Trophoblast cell (in vitro differentiated cells and primary cell): ENCODE data around the gene ARHGEF40.

Source experiments
- DNase-seq, 2 donors: peaks; one replicate each; pipeline ENCODE4 v3.0.0-alpha.2; 2016
- H2AFZ ChIP-seq: 2 replicates; pipeline ENCODE4 v1.6.1; 2013; ENCODE audit warnings: low read length, moderate library complexity, mild to moderate bottlenecking; ENCODE audit not compliant: insufficient read depth, poor library complexity
- H2AK5ac ChIP-seq: 2 replicates; pipeline ENCODE4 v1.6.1; 2013; ENCODE audit warnings: mild to moderate bottlenecking, low read length
- H2BK120ac ChIP-seq: 2 replicates; pipeline ENCODE4 v1.6.1; 2013; ENCODE audit warnings: low read length, mild to moderate bottlenecking, moderate library complexity; ENCODE audit not compliant: insufficient read depth, poor library complexity
- H2BK12ac ChIP-seq: 2 replicates; pipeline ENCODE4 v1.6.1; 2013; ENCODE audit warnings: mild to moderate bottlenecking, low read length, moderate library complexity
- H2BK5ac ChIP-seq: 2 replicates; pipeline ENCODE4 v1.6.1; 2013; ENCODE audit warnings: low read length, low read depth, moderate library complexity, mild to moderate bottlenecking; ENCODE audit not compliant: poor library complexity
- H3K14ac ChIP-seq: 2 replicates; pipeline ENCODE4 v1.6.1; 2013; ENCODE audit warnings: mild to moderate bottlenecking, low read length
- H3K18ac ChIP-seq: 2 replicates; pipeline ENCODE4 v1.6.1; 2013; ENCODE audit warnings: mild to moderate bottlenecking, low read length
- H3K23ac ChIP-seq: 2 replicates; pipeline ENCODE4 v1.6.1; 2013; ENCODE audit warnings: low read length
- H3K27ac ChIP-seq: 2 replicates; pipeline ENCODE4 v1.5.1; 2013; ENCODE audit warnings: low read depth, mild to moderate bottlenecking, inconsistent platforms, low read length, moderate library complexity
- H3K27me3 ChIP-seq: 2 replicates; pipeline ENCODE4 v1.6.1; 2013; ENCODE audit warnings: inconsistent platforms, mild to moderate bottlenecking, low read length, moderate library complexity; ENCODE audit not compliant: insufficient read depth
- H3K36me3 ChIP-seq, 2 experiments: 1 replicate in 1 of 2; 2 replicates in 1 of 2; pipeline ENCODE4 v1.6.1; 2013; ENCODE audit warnings: low read length in 2 of 2, mild to moderate bottlenecking in 2 of 2, moderate library complexity in 1 of 2; ENCODE audit not compliant: insufficient read depth in 2 of 2, control insufficient read depth in 1 of 2
- H3K4ac ChIP-seq: 2 replicates; pipeline ENCODE4 v1.6.1; 2013; ENCODE audit warnings: low read depth, mild to moderate bottlenecking, low read length, moderate library complexity
- H3K4me1 ChIP-seq, 2 experiments: 1 replicate in 1 of 2; 2 replicates in 1 of 2; pipeline ENCODE4 v1.6.1; 2013; ENCODE audit warnings: low read length in 2 of 2, mild to moderate bottlenecking in 2 of 2, moderate library complexity in 1 of 2; ENCODE audit not compliant: insufficient read depth in 2 of 2, control insufficient read depth in 1 of 2
- H3K4me2 ChIP-seq: 2 replicates; pipeline ENCODE4 v1.6.1; 2013; ENCODE audit warnings: inconsistent platforms, mild to moderate bottlenecking, low read length, moderate library complexity
- H3K4me3 ChIP-seq: 2 replicates; pipeline ENCODE4 v1.5.1; 2013; ENCODE audit warnings: mild to moderate bottlenecking, low read depth, low read length, inconsistent platforms
- H3K79me1 ChIP-seq: one replicate; pipeline ENCODE4 v1.6.1; 2013; ENCODE audit warnings: low read length
- H3K79me2 ChIP-seq: 2 replicates; pipeline ENCODE4 v1.6.1; 2013; ENCODE audit warnings: low read length, mild to moderate bottlenecking; ENCODE audit not compliant: control insufficient read depth, insufficient read depth, poor library complexity
- H3K9ac ChIP-seq: 2 replicates; pipeline ENCODE4 v1.6.1; 2013; ENCODE audit warnings: mild to moderate bottlenecking, low read length
- H3K9me3 ChIP-seq: 2 replicates; pipeline ENCODE4 v1.6.1; 2013; ENCODE audit warnings: low read depth, mild to moderate bottlenecking, control low read depth, inconsistent platforms, low read length; ENCODE audit not compliant: insufficient read depth
- H4K12ac ChIP-seq: 2 replicates; pipeline ENCODE4 v1.6.1; 2013; ENCODE audit warnings: low read depth, mild to moderate bottlenecking, low read length, moderate library complexity
- H4K8ac ChIP-seq: 2 replicates; pipeline ENCODE4 v1.6.1; 2013; ENCODE audit warnings: low read depth, mild to moderate bottlenecking, low read length, moderate library complexity
- H4K91ac ChIP-seq: one replicate; pipeline ENCODE4 v1.6.1; 2013; ENCODE audit warnings: low read depth, mild to moderate bottlenecking, low read length, moderate library complexity
- WGBS: extraction: QIAGEN DNeasy Blood & Tissue Kit; methylation state at CpG from one replicate; pipeline ENCODE4 v1.1.7; 2013; ENCODE audit warnings: missing lambda C conversion rate; ENCODE audit not compliant: insufficient read length, insufficient coverage; ENCODE audit errors: extremely low coverage; 5-methylcytosine and 5-hydroxymethylcytosine counted together

Gene ARHGEF40

DNA sequence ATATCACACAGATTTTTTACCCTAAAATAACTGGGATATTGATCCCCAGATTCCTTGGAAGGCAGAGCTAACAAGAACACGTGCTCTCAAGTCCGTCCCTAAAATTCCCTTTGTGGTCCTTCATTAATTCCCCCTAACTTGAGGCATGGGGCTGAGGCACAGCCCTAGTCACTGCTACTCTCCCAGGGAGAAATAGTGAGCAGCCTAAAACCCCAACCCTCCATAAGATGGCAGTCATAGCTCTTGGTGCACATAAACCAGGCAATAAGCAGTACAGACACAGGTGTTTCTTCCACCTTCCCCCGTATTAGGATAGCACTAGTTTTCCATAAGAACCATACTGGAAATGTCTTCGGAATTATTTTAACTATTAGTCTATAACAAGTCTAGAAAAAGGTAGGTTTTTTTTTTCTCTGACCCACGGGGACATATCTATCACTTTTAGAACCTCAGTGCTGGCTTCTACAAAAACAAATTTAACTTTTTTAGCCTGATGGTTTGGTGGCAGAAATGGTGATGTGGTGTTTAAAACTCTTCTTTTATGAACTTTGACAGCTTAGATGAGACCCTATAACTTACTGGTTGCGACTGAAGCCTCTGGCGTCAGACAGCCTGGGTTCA, 3.1 kb upstream of the ARHGEF40 start:
- Histone ChIP-seq H3K79me2 (peaks cover 10% of the 10 kb centered on the region), H2BK120ac (no peak overlapping the region), H4K91ac (no peak overlapping the region), H3K9ac (no peak overlapping the region), H3K4me2 (no peak overlapping the region), H3K4me1 (peaks cover 12 to 16% of the 10 kb centered on the region in 2 experiments), H2AK5ac (no peak overlapping the region), H4K12ac (no peak overlapping the region), H2AFZ (no peak overlapping the region), H3K18ac (no peak overlapping the region), H3K23ac (no peak overlapping the region), H3K27me3 (no peaks in the 10 kb centered on the region), H3K79me1 (peaks cover 24% of the 10 kb centered on the region), H2BK5ac (no peak overlapping the region), H3K36me3 (no peaks in the 10 kb centered on the region), H3K14ac (no peak overlapping the region), H3K4ac (no peak overlapping the region), H4K8ac (no peak overlapping the region), H2BK12ac (no peak overlapping the region), H3K4me3 (no peak overlapping the region), H3K27ac (no peak overlapping the region), H3K9me3 (no peaks in the 10 kb centered on the region)
- WGBS = no CpG with 5 or more reads among the region's 7 CpGs
- no peak for DNase-seq

GRCh38 chr14:21068521-21069387, 1.4 kb upstream of the ARHGEF40 start:
- WGBS = no CpG with 5 or more reads among the region's 45 CpGs

GRCh38 chr14:21069388-21070082, 569 bp upstream of the ARHGEF40 start:
- H3K9me3 ChIP-seq = no peaks in the 10 kb centered on the region
- no peak overlapping the region for H2AFZ ChIP-seq
- peak overlapping the region; percentile 97 for H3K4me2 ChIP-seq
- no CpG with 5 or more reads among the region's 40 CpGs for WGBS
- H2AK5ac ChIP-seq = peak overlapping the region; percentile 77
- peak overlapping the region; percentile 82 for H3K4me3 ChIP-seq
- DNase-seq = peak in 1 of 2 donors; percentile 47
- H3K14ac ChIP-seq = peak overlapping the region; percentile 87
- peaks cover 10% of the 10 kb centered on the region for H3K79me2 ChIP-seq
- H3K9ac ChIP-seq = peak overlapping the region; percentile 45
- peak overlapping the region; percentile 85 for H3K18ac ChIP-seq
- H2BK120ac ChIP-seq = peak overlapping the region; percentile 20
- peak overlapping the region; percentile 35 for H3K27ac ChIP-seq
- peaks cover 15 to 17% of the 10 kb centered on the region in 2 experiments for H3K36me3 ChIP-seq
- no peaks in the 10 kb centered on the region for H3K27me3 ChIP-seq
- H2BK12ac ChIP-seq = peak overlapping the region; percentile 73
- peak overlapping the region; percentile 3 for H4K12ac ChIP-seq
- H2BK5ac ChIP-seq = peak overlapping the region; percentile 19
- peak overlapping the region; percentile 77 for H4K8ac ChIP-seq
- peak overlapping the region; percentile 3 for H3K4ac ChIP-seq
- no peak overlapping the region for H3K23ac ChIP-seq
- peaks cover 24% of the 10 kb centered on the region for H3K79me1 ChIP-seq
- peaks cover 15 to 18% of the 10 kb centered on the region in 2 experiments for H3K4me1 ChIP-seq
- H4K91ac ChIP-seq = peak overlapping the region; percentile 94

More at GRCh38 chr14:21068521-21069387, 1.4 kb upstream of the ARHGEF40 start:
- Histone ChIP-seq H3K27ac (no peak overlapping the region), H3K4me1 (peaks cover 15 to 18% of the 10 kb centered on the region in 2 experiments), H2BK120ac (peak overlapping the region; percentile 20), H4K91ac (peak overlapping the region; percentile 94), H3K18ac (peak overlapping the region; percentile 18), H3K4me3 (no peak overlapping the region), H2BK12ac (peak overlapping the region; percentile 25), H3K14ac (peak overlapping the region; percentile 22), H2AFZ (no peak overlapping the region), H3K79me1 (peaks cover 24% of the 10 kb centered on the region), H4K12ac (no peak overlapping the region), H3K9ac (peak overlapping the region; percentile 1), H3K9me3 (no peaks in the 10 kb centered on the region), H3K79me2 (peaks cover 10% of the 10 kb centered on the region), H3K4me2 (peak overlapping the region; percentile 97), H3K36me3 (peaks cover 7 to 10% of the 10 kb centered on the region in 2 experiments), H3K27me3 (no peaks in the 10 kb centered on the region), H2AK5ac (no peak overlapping the region), H3K4ac (no peak overlapping the region), H2BK5ac (no peak overlapping the region), H3K23ac (no peak overlapping the region), H4K8ac (peak overlapping the region; percentile 77)
- peak; percentile 46 to 72 for DNase-seq

DNA sequence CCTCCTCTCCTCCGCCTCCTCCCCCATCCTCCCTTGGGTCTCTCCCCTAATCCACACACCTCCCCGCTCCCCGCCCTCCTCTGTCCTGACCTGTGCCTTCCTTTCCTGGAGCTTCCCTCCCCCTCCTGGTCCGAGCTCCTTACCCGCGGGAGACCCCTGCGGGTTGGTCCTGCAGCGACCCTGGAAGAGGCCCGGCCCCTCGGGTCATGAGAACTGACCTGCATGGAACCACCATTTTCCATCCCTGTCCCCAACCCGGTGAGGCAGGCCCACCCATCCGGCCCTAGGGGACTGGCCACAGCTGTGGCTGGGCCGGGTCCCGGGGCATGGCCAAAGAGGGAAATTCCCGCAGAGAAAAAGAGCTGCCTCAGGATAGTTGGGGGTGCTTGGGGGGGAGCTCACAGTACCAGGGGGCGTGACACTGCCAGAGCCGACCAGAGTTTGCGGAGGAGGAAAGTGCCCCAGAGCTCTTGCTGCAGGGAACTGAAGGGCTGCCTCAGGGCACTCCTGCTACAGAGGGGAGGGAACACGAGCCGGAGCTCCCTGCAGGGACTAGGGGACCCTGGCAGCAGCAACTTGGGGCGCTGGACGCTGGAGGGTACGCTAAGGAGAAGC, 613 bp downstream of the ARHGEF40 start:
- Histone ChIP-seq H3K4me3 (peak overlapping the region; percentile 82), H3K18ac (peak overlapping the region; percentile 88), H3K9ac (peak overlapping the region; percentile 87), H3K36me3 (peaks cover 26 to 29% of the 10 kb centered on the region in 2 experiments), H3K4me1 (peaks cover 15 to 18% of the 10 kb centered on the region in 2 experiments), H3K79me1 (peaks cover 24% of the 10 kb centered on the region), H4K12ac (peak overlapping the region; percentile 84), H2BK5ac (peak overlapping the region; percentile 96), H3K27me3 (no peaks in the 10 kb centered on the region), H2BK120ac (peak overlapping the region; percentile 96), H3K4me2 (peak overlapping the region; percentile 97), H3K27ac (peak overlapping the region; percentile 99), H2BK12ac (peak overlapping the region; percentile 61), H2AFZ (peak overlapping the region; percentile 82), H3K14ac (peak overlapping the region; percentile 91), H4K91ac (peak overlapping the region; percentile 99), H2AK5ac (peak overlapping the region; percentile 31), H3K9me3 (no peaks in the 10 kb centered on the region), H3K4ac (peak overlapping the region; percentile 77), H4K8ac (peak overlapping the region; percentile 91), H3K23ac (peak overlapping the region; percentile 23), H3K79me2 (peaks cover 10% of the 10 kb centered on the region)
- WGBS = no CpG with 5 or more reads among the region's 23 CpGs
- DNase-seq = peak in 1 of 2 donors; percentile 35
